GM18505 (cell line): Measurements from ENCODE around the gene RNF121.

ENCODE experiments used
- ATAC-seq: cut with Tn5 transposase; IDR thresholded peaks from one replicate; pipeline ENCODE4 v1.9.1; 2021; ENCODE audit not compliant: unreplicated experiment
- POLR2A ChIP-seq: IDR thresholded peaks from 4 replicates; pipeline ENCODE4 v1.6.1; 2011; ENCODE audit warnings: borderline replicate concordance; ENCODE audit not compliant: insufficient read depth, insufficient read length; ENCODE audit errors: extremely low read depth

RNF121 gene

DNA sequence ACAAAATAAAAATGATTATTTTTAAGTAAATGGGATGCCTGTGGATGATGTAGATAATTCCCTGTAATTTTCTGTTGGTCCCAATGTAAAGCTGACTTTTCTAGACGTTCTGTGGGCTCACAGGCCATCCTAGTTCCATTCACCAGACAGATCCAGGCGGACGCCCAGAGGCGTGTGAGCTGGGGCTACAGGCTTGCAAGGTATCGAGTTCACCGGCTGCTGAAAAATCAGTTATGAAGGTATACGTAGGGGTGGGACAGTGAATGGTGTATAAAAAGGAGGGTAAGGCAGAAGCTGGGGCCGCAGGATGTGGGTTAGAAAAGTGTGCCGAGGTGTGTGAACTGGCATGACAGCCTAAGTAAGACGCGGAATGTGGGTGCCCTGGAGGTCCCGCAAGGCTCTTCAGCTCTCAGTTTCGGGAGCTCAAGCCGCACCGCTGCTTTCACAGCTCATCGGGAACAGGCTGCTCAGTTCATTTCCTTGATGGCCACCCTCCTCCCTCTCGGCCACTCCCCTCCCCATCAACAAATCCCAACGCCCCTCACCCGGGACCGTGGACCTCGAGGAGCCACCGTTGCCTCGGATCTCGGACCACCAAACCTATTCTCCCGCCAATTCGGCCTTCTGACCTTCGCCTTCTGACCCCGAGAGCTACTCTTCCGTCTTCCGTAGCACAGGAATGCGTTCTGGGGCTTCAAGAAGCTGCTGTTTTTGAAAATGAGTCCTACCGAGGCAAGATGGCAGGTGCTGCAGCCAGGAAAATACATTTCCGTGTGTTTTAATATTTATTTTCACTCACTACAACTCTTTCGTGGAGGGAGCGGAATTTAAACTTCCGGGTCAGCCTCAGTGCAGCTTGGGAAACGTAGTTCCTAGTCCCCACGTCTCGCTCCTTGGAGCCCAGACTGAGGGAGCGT is 768 bp upstream of the RNF121 start, which contains the start of gene XNDC1N:
TSS of gene XNDC1N (minus strand) at position 775 of the 917 bp plus-strand sequence. CDS start 5,241 bp downstream, outside the sequence.
- TF ChIP-seq POLR2A, result peak; percentile 70
- ATAC-seq, result peak; percentile 60

DNA sequence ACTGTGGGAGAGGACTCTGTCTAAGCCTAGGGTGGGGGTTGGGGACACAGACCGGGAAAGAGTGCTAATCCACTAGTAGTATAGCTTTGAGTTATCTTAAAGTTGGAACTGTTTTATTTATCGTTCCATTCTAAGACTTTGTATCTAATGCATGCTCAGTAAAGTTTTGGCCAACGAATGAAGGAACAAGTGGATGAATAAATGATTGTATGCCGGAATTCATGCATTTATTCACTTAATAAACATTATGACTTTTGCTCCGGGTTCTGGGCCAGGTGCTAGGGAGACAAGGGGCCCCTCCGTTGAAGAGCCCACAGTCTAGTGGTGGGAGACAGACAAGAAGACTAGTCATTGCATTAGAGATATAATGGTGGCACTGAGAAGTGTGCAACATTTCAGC is 645 bp downstream of the RNF121 start:
- TF ChIP-seq POLR2A, result no peak
- no peak for ATAC-seq

DNA sequence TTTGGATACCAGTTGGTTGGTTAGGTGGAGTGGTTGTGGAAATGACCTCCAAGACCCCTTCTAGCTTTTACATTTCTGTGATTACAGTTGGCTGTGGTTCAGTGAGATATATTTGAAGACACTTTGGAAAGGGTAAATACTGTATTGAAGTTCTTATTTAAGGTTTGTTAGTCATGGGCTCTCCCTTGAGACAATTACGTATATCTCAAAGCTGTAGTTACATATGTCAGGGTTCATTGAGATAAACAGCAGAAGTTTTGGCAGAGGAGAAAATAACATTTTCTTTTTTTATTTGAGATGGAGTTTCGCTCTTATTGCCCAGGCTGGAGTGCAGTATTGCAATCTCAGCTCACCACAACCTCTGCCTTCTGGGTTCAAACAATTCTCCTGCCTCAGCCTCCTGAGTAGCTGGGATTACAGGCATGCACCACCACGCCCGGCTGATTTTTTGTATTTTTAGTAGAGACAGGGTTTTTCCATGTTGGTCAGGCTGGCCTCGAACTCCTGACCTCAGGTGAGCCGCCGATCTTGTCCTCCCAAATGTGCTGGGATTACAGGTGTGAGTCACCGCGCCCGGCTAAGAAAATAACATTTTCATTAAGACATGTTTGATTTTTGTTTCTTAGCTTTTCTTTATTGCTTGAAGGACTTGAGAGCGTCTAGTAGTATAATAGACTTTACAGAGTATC is 1.9 kb downstream of the RNF121 start:
- TF ChIP-seq POLR2A, result no peak
- no peak for ATAC-seq

DNA sequence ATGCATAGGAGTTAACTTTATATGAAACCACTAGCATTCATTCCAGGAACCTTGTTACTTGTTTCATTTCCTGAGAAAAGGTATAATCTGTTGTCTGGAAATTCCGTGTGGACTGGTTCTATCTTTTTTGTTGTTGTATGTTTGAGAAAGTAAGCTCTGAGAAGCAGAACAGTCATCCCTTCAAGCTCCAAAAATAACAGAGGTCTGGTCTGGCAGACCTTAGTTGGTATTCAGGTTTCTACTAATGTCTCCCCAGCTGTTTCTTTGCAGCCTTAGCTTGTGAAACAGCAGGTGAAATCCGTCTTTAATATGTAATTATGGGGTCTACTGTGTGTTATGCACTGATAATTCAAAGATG is 2.4 kb downstream of the RNF121 start:
- no peak for TF ChIP-seq POLR2A
- no peak for ATAC-seq

DNA sequence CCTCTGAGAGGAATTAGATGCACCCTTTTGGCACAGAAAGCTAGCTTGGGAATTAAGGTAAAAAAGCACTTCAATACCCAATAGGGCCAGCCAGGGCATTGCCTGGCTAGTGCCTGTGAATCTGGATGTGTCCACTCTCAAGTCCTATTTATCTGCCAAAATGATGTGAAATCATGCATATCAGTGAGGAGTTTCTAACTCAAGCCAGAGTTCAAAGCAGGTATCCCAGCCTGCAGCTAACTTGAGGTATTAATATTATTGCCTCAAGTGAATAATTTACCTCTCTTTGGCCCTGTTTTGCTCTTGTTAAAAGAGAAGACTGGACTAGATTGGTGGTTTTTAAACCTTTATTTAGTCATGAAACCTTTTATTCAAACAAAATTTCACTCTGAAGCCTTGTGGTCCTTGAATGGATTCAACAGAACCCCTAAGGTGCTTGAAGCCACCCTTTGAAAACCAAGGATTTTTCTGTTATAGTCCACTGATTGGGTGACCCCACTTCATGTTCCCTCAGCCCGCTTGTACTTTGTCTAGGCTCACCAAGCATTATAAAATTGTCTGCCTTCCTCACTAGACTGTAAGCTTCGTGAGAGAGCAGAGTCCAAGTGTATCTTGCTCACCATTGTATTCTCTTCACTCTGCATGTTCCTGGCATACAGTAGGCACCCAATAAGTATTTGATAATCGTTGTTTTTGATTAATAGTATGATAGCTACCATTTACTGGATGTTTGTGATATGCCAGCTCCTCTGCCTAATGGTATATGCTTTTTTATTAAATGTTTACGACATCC is 4.5 kb downstream of the RNF121 start:
- no peak for TF ChIP-seq POLR2A
- no peak for ATAC-seq

DNA sequence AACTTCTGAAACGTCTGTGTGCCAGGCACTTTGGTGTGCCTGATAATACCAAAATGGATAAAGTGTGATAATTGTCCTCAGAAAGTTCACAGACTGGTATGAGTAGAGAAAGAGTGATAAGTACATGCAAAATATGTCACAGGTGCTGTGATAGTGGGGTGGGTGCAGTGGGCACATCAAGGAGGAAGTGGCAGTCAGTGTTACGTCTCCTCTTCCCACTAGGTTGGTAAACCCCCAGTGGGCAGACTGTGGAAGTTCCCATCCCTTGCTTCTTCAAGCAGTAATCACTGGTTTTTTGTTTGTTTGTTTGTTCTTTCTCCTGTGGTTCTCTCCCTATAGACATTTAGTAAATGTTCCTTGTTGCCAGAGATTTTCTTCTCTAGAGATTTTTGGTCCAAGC is 5.4 kb downstream of the RNF121 start:
- no peak for ATAC-seq
- TF ChIP-seq POLR2A, result no peak

DNA sequence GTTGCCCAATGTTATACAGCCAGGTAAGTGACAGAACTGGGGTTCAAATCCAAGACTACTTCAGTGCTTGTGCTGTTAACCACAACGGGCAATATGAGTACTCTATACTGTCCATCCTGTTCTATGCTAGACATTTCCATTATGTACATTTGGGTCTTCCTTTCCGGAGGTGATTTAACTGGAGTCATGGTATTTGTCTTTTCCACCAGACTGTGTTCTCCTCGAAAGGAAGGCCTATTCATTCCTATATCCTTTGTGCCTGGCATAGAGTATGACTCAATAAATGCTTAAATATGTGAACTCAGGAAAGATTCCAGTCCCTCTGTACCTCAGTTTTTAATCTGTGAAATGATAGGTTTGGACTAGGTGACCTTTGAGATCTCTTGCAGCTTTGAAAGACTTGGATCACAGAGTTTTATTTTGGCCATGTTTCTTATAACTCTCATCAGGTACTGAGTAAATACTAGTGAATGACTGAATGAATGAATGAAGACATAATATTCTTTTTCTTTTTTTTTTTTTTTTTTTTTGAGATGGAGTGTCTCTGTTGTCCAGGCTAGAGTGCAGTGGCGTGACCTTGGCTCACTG is 6.6 kb downstream of the RNF121 start:
- no peak for TF ChIP-seq POLR2A
- no peak for ATAC-seq

DNA sequence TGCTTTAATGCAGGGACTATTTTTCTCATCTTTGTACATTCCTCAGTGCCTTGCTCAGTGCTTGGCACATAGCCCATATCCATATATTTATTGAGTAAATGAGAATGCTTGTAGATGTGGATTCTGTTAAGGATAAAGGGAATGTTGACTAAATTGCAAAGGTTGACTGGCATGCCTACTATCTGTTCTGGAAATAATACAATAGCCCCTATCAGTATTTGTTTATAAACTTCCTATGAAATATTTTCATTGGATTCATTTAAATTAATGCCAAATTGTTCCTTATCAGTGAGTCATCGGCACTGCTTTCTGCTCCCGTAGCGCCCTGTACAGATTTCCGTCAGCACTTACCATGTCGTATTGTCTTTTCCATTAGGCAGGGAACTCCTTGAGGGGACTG is 8.0 kb downstream of the RNF121 start:
- TF ChIP-seq POLR2A, result no peak
- ATAC-seq, result no peak

DNA sequence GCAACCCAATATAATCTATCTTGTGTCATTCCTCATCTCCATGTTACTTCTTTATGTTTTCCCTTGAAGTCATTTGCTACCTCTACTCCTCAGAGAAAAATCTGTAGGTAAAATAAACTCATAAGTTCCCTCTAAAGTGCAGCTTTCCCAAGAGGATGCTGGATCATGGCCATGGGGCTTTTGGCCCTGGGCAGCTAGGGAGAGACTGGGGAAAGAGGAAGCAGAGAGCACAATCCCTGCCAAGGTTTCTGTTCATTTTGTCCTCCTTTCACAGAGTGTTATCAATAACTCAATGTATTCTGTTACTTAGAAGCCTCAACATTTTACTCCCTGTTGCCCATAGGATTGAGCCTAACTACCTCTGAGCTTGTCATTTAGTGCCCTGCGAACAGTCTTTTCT is 9.0 kb downstream of the RNF121 start:
- no peak for ATAC-seq
- TF ChIP-seq POLR2A, result no peak

DNA sequence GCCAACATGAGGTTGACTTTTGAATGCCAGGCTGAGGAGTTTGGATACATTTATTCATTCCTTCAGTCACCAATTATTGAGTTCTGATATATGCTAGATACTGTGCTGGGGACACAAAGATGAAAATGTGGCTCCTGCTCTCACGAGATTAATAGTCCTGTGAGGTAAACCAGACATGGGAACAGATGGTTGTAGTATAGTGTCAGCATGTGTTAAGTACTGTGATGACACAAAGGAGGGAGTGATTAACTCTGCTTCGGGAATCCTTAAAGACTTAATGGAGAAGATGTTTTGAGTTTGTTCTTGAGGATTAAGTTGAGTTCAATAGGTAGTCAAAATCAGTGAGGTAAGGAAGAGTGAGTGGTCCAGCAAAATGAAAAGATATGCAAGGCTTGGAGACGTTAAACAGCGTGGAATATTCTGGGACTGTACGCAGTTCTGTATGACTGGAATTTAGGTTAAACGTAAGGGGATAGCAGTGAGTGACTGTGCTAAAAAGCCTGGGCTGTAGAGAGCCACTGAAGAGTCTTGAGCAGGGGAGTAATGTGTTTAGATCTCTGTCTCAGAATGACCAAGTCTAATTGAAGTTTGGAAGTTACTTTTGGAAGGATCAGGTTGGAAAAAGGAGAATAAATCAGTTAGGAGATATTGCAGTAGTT is 11.8 kb downstream of the RNF121 start:
- ATAC-seq, result no peak
- no peak for TF ChIP-seq POLR2A

DNA sequence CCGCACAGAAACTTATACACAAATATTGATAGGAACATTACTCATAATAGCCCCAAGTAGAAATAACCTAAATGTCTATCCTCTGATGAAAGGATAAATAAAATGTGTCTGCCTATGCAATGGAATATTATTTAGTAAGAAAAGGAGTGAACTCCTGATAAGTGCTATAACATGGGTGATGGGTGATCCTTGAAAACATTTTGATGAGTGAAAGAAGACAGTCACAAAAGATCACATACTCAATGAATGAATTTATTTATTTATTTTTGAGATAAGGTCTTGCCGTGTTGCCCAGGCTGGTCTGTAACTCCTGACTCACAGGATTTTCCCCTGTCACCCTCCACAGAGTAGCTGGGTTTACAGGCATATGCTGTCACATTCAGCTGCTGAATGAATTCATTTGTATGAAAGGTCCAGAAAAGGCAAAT is 17.3 kb downstream of the RNF121 start:
- no peak for ATAC-seq
- no peak for TF ChIP-seq POLR2A

DNA sequence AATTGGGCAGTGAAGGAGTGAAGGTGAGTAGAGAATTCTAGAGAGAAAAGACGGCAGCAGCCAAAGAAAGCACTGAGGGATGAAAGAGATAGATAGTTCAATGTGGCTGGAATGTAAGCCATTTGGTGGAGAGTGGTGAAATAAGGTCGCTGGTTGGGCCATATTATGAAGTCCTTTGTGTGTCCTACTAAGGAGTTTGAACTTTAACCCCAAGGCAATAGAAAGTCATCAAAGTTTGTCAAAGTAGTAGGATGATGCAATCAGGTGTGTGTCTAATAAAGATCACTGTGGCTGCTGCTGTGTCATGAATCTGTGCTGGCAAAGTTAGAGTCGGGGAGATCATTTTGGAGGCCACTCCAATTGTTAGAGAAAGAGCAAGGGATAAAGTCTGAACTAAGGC is 18.7 kb downstream of the RNF121 start:
- TF ChIP-seq POLR2A, result no peak
- ATAC-seq, result no peak
